ENCODE data around the gene TCEA3. TPM values are rescaled to one million over a fixed set of nuclear protein-coding genes. Genes with fewer than 3 reads are reported as not detected.

Gene TCEA3
- polyA plus RNA-seq, 3 donors: 0.26 to 0.52 TPM; not detected in 1

GRCh38 chr1:23371987-23372880 is 52.3 kb downstream of the TCEA3 start:
- Histone ChIP-seq H3K27ac (ENCODE audit: low read depth in 1 of 2, low read length in 2 of 2) (no peak overlapping the region), H3K9me3 (replicated peaks in 1 of 2; ENCODE audit: control insufficient read depth in 1 of 2, insufficient read depth in 1 of 2, low read length in 2 of 2) (no peaks in the 10 kb centered on the region), H3K4me1 (ENCODE audit: control insufficient read depth in 1 of 2, insufficient read depth in 2 of 2, low read length in 2 of 2) (peaks cover 16 to 23% of the 10 kb centered on the region in 2 donors), H3K9ac (ENCODE audit: insufficient read depth, low read length, poor library complexity, severe bottlenecking) (no peak overlapping the region), H4K20me1 (ENCODE audit: insufficient read depth, low read length) (no peaks in the 10 kb centered on the region), H3K4me2 (replicated peaks; ENCODE audit: extremely low read depth, low read length, poor library complexity, severe bottlenecking) (no peak overlapping the region), H3K4me3 (replicated peaks in 1 of 3; ENCODE audit: low read depth in 2 of 3, low read length in 3 of 3) (no peak overlapping the region), H3K36me3 (replicated peaks in 1 of 2; ENCODE audit: control insufficient read depth in 1 of 2, insufficient read depth in 2 of 2, low read length in 2 of 2) (no peaks in the 10 kb centered on the region), H3K79me2 (ENCODE audit: insufficient read depth, low read length) (peaks cover 6% of the 10 kb centered on the region), H2AFZ (ENCODE audit: insufficient read depth, low read depth, low read length, poor library complexity, severe bottlenecking) (no peak overlapping the region), H3K27me3 (ENCODE audit: control insufficient read depth in 2 of 2, insufficient read depth in 2 of 2, low read length in 2 of 2) (no peaks in the 10 kb centered on the region)
- no peak for TF ChIP-seq CTCF (IDR thresholded peaks at IDR 0.05)
- no peaks in the 10 kb centered on the region for H3K9me3 Mint-ChIP-seq
- peaks cover 3 to 8% (median 5%) of the 10 kb centered on the region in 3 donors for H3K27me3 Mint-ChIP-seq (ENCODE audit: low read depth in 3 of 3)
- H3K36me3 Mint-ChIP-seq: peaks cover 0 to 5% of the 10 kb centered on the region in 2 donors
- no peak for DNase-seq
- 97% methylated on average over 8 of the region's 13 CpGs for WGBS (ENCODE audit: insufficient coverage)
- peak overlapping the region in 1 of 7 donors; percentile 24 for H3K27ac Mint-ChIP-seq
- H3K4me1 Mint-ChIP-seq: peaks cover 25% of the 10 kb centered on the region
- intact Hi-C loops (cut with micrococcal nuclease): no loop called here
- H3K4me3 Mint-ChIP-seq: no peak overlapping the region

- Histone ChIP-seq H3K9me3 (replicated peaks in 1 of 2; ENCODE audit: control insufficient read depth in 1 of 2, insufficient read depth in 1 of 2, low read length in 2 of 2) (no peaks in the 10 kb centered on the region), H3K4me1 (ENCODE audit: control insufficient read depth in 1 of 2, insufficient read depth in 2 of 2, low read length in 2 of 2) (peaks cover 18 to 30% of the 10 kb centered on the region in 2 donors), H4K20me1 (ENCODE audit: insufficient read depth, low read length) (no peaks in the 10 kb centered on the region), H3K27me3 (ENCODE audit: control insufficient read depth in 2 of 2, insufficient read depth in 2 of 2, low read length in 2 of 2) (no peaks in the 10 kb centered on the region), H3K36me3 (replicated peaks in 1 of 2; ENCODE audit: control insufficient read depth in 1 of 2, insufficient read depth in 2 of 2, low read length in 2 of 2) (peaks cover 0 to 8% of the 10 kb centered on the region in 2 donors), H3K4me3 (replicated peaks in 1 of 3; ENCODE audit: low read depth in 2 of 3, low read length in 3 of 3) (no peak overlapping the region), H2AFZ (ENCODE audit: insufficient read depth, low read depth, low read length, poor library complexity, severe bottlenecking) (no peak overlapping the region), H3K9ac (ENCODE audit: insufficient read depth, low read length, poor library complexity, severe bottlenecking) (no peak overlapping the region), H3K79me2 (ENCODE audit: insufficient read depth, low read length) (peaks cover 8% of the 10 kb centered on the region), H3K4me2 (replicated peaks; ENCODE audit: extremely low read depth, low read length, poor library complexity, severe bottlenecking) (no peak overlapping the region), H3K27ac (ENCODE audit: low read depth in 1 of 2, low read length in 2 of 2) (no peak overlapping the region)
- Mint-ChIP-seq H3K4me1 (peaks cover 31% of the 10 kb centered on the region), H3K36me3 (peaks cover 6 to 13% of the 10 kb centered on the region in 2 donors), H3K9me3 (no peaks in the 10 kb centered on the region), H3K4me3 (no peak overlapping the region), H3K27me3 (ENCODE audit: low read depth in 3 of 3) (peaks cover 2 to 7% (median 3%) of the 10 kb centered on the region in 3 donors), H3K27ac (no peak overlapping the region)
- no peak for TF ChIP-seq CTCF (IDR thresholded peaks at IDR 0.05)
- DNase-seq: no peak
- intact Hi-C loops (cut with micrococcal nuclease): no loop called here
- 65% methylated on average over 11 of the region's 13 CpGs for WGBS (ENCODE audit: insufficient coverage)
Observed at GRCh38 chr1:23370709-23371584, 53.6 kb downstream of the TCEA3 start.

All from CD14-positive monocyte (primary cell).